Lung microvascular endothelial cell (primary cell): ENCODE measurements around the gene PNPLA8. TPM values are rescaled to one million over a fixed set of nuclear protein-coding genes. Genes with fewer than 3 reads are reported as not detected.
"Not testable (repeated sequence)": the region's sequence is repeated elsewhere in the genome, so short reads cannot be mapped to it uniquely, and the experiment has no call there.

Experiments
- DNase-seq, 2 donors: peaks; one replicate each; pipeline versions ENCODE4 v3.0.0 to v3.0.0-alpha.2; 2010; ENCODE audit warnings: low read depth in 2 of 2
- total RNA-seq: library from RNA; depleted of rRNA; stranded (reverse); fragments of >200 nt; gene quantifications from 2 replicates; pipeline ENCODE4 v1.2.1, GENCODE V29; 2014

Gene PNPLA8
- total RNA-seq, 1 donor from 2014 or later, result 27.6 TPM

GRCh38 chr7:108479751-108480150, 46.2 kb downstream of the PNPLA8 start:
- DNase-seq, result no peak

DNA sequence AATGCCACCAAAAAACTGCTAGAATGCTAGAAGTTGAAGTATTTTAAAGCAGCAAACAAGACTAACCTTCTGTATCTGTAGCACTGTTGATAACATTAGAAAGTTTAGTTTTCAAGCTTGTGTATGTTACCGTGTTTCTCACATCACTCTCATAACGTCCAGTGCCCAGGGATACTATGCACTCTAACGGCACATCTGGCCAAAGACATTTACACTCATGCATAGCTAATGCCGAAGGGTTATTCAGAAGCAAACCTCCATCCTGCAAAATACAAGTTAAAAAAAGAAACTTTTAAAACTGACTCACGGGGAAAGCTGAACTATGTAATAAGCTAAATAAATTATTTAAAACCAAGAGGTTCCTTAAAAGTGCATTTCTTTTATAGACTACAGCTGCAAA, 46.8 kb downstream of the PNPLA8 start:
- DNase-seq, result no peak

- no peak for DNase-seq
Measured at GRCh38 chr7:108468246-108468645, 57.7 kb downstream of the PNPLA8 start.

DNA sequence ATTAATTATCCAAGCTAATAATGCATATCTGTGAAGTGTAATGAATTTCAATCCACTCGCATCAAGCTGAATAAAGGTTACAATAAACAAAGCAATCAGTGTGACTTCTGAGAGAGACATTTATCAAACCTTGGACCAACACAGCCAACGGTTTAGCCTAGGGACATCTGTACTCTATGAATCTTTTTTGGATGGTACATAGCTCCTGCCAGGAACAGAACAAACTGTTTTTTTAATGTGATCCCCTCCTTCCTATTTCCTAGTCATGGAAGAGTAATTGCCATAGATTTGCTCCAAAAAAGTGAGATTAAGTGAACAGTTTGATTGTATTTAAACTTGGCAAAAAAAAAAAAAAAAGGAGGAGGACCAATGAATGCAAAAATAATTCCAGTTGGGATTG, 58.5 kb downstream of the PNPLA8 start:
- DNase-seq, result no peak

- DNase-seq, result not testable (repeated sequence)
Measured at GRCh38 chr7:108466322-108466721, 59.6 kb downstream of the PNPLA8 start.

GRCh38 chr7:108464743-108465142, 61.2 kb downstream of the PNPLA8 start:
- DNase-seq, result no peak

DNA sequence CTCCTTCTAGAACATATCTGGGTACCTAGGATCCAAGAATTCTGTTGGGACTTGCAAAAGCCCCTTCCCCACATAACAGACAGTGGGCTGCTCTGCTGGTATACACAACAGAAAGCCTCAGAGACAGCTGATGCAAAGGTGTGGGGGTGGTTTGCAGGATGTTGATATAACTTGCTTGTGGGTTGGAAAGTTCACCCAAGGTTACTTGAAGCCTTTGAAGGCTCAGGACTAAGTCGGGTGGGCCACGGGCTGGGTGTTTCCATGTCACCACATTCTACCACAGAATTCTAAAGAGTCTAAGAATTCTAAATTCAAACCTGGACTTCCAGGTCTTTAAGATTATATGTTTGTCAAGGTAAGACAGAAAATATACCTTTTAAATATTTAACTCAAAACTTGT, 62.3 kb downstream of the PNPLA8 start:
- DNase-seq, result no peak

DNA sequence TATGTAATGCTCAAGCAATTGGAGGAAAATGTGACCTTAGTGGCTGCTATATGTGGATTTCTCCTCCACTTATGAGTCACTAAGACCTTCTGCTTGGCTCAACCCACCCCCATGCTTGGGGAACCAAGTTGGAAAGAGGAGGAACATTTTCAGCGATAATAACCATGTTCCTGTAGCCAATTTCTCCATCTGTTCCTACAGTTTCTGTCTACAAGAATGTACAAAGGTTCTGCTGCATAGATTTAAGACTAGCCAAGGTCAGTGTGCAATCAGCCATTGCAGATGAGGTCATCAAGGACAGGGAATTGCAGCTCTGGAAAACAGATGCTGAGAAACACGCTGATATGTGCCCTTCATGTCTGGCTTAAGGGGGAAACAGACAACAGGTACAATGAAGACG, 64.1 kb downstream of the PNPLA8 start:
- no peak for DNase-seq

- no peak for DNase-seq
Measured at GRCh38 chr7:108460964-108461363, 65.0 kb downstream of the PNPLA8 start.

- peak; percentile 61 to 74 for DNase-seq
Measured at GRCh38 chr7:108459922-108460551, 65.9 kb downstream of the PNPLA8 start.

- no peak for DNase-seq
Measured at GRCh38 chr7:108457871-108458270, 68.1 kb downstream of the PNPLA8 start.

- no peak for DNase-seq
Measured at GRCh38 chr7:108456845-108457540, 68.9 kb downstream of the PNPLA8 start.

DNA sequence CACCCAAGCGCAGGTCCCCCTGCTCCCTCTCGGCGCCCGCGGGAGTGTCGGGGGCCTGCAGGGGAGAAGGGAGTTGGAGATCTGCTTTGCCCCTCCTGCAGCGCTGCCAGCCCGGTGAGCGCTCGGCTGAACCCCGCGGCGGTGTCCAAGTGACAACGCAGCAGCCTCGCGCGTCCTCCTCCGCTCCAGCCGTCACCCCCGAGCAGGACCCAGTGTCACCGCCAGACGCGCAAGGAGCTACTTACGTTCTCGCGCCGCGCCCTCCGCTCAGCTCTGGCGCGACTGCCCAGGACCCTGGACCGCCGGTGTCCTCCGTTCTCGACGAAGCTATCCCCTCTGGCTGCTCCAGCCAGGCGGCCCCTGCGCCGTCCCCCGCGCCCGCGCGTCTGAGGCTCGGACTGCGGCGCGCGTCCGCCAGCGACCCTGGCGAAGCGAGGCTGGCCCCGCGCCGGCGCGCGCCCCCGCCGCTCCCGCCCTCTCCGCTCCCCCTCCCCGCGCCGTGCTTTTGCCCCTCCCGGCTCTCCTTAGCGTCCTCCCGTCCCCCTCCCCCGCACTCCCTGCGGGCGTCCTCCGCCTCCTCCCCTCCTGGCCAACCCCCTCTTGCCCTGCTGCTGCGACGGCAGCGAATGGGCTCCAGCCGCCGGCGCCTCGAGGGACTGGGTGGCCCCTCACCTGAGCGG, 69.8 kb downstream of the PNPLA8 start, which contains the start of gene NRCAM:
TSS of gene NRCAM (minus strand) at position 439 of the 680 bp plus-strand sequence. CDS start 216,372 bp downstream, outside the sequence.
- peak; percentile 48 to 68 for DNase-seq

GRCh38 chr7:108455551-108455997, 70.4 kb downstream of the PNPLA8 start:
- peak; percentile 37 to 40 for DNase-seq

GRCh38 chr7:108454674-108455550, 71.0 kb downstream of the PNPLA8 start:
- peak in 1 of 2 donors; percentile 49 for DNase-seq

- DNase-seq, result no peak
Measured at GRCh38 chr7:108454317-108454673, 71.6 kb downstream of the PNPLA8 start.

DNA sequence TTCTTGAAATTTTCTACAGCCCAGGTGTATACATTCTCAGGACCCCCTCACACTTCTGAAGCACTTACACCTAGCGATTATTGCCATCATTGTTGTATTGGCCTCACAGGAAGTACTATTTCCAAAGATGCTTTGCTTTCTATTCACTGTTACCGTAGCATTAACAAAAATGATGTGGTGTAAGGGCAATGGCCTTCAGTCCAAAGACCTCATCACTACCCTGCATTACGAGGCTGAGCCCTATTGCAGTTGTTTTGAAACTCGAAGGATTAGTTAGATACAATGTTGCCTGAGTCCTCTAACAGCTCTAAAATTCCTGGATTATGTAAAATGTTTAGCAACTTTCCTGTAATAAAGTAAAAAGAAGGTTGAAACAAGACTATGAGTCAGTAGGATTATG, 72.6 kb downstream of the PNPLA8 start:
- no peak for DNase-seq

GRCh38 chr7:108452707-108453106, 73.2 kb downstream of the PNPLA8 start:
- peak; percentile 41 to 63 for DNase-seq

GRCh38 chr7:108451296-108451848, 74.6 kb downstream of the PNPLA8 start:
- DNase-seq, result peak in 1 of 2 donors; percentile 64

DNA sequence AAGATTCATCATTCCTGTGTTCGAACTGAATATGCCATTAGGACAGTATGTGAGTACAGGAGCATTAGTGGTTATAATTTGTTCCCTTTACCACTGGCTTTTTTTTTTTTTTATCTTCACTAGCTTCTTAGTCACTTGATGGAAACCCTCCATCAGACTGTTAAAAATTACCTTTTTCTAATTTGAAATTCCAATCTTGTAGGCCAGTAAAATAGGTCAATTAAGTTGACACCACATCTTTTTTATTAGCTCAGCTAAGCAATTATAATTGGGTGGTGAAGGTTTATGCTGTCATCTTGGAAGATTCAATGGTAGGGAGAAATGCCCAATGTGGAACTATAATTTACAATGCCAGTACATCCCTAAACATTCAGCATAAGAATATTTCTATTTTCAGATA, 75.8 kb downstream of the PNPLA8 start:
- DNase-seq, result no peak

DNA sequence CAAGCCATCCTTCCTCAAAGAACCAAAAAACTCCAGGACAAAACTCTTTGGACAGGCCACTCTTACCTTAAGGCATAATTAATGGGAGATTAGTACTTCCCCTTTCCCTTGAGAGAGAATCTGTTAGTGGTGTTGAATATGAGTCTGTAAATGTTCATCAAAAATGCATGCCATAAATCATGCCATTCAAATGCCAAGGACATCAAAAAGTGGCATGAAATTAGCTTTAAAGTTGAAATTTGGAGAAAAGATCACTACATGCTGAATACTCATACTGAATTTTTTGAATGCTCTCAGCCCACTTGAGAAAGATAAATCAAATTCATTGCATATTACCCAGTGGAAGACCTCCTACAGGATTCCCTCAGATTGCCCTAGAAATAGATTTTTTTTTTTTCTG, 76.4 kb downstream of the PNPLA8 start:
- DNase-seq, result no peak
